ENCODE results near the gene CKLF.
A peak's percentile ranks its signal among the peaks of the same experiment; 100 is the strongest.

DNA sequence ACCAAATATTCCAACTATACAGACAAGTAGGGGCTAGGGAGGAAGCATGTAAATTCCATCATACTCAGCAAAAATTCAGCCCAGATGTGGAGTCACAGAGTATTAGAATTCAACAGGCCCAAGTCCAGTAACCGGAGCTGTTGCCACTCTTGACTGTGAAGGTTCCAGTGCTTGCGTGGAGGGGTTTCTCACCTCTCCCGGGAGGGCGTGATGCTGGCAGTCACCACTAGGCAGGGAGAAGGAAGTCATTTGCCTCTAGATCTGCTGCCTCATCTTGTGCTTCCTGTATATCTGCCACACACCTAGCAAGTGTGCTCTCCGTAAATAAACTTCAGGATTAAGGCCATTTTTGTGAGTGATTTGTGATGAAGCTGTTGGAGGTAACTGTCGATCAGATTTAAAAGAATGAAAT lies 1.0 kb upstream of the CKLF start:
- TF ChIP-seq, protein P1, sequence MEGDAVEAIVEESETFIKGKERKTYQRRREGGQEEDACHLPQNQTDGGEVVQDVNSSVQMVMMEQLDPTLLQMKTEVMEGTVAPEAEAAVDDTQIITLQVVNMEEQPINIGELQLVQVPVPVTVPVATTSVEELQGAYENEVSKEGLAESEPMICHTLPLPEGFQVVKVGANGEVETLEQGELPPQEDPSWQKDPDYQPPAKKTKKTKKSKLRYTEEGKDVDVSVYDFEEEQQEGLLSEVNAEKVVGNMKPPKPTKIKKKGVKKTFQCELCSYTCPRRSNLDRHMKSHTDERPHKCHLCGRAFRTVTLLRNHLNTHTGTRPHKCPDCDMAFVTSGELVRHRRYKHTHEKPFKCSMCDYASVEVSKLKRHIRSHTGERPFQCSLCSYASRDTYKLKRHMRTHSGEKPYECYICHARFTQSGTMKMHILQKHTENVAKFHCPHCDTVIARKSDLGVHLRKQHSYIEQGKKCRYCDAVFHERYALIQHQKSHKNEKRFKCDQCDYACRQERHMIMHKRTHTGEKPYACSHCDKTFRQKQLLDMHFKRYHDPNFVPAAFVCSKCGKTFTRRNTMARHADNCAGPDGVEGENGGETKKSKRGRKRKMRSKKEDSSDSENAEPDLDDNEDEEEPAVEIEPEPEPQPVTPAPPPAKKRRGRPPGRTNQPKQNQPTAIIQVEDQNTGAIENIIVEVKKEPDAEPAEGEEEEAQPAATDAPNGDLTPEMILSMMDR (IDR thresholded peaks at IDR 0.05), result peak in 1 of 4 experiments; percentile 20
- TF ChIP-seq POLR2A (IDR thresholded peaks at IDR 0.05) (no peak), POLR2AphosphoS5 (IDR thresholded peaks at IDR 0.05) (no peak)
